Tibial artery (tissue), 4 donors: ENCODE results near the gene HNRNPA0.

Source experiments
- DNase-seq, 2 donors: peaks; one replicate each; pipeline ENCODE4 v3.0.0-alpha.2; 2019
- H3K27ac ChIP-seq, 2 donors: fragments of 200-600 bp; sonication (generic) in 1 of 2; 1 replicate in 1 of 2; 2 replicates in 1 of 2; pipeline ENCODE4 v1.5.1; 2018 to 2019; ENCODE audit warnings: mild to moderate bottlenecking in 1 of 2
- H3K27me3 ChIP-seq, 2 donors: fragments of 200-600 bp; sonication (generic) in 1 of 2; one replicate each; pipeline versions ENCODE4 v1.5.1 to v1.6.0; 2016 to 2019
- H3K36me3 ChIP-seq, 3 donors: fragments of 200-600 bp; sonication (generic) in 2 of 3; one replicate each; pipeline ENCODE4 v1.5.1; 2016 to 2019; ENCODE audit warnings: mild to moderate bottlenecking in 2 of 3
- H3K4me1 ChIP-seq, 4 donors: fragments of 200-600 bp; sonication (generic) in 2 of 4; 1 replicate in 3 of 4; 2 replicates in 1 of 4; pipeline ENCODE4 v1.5.1; 2016 to 2019
- H3K4me3 ChIP-seq, 2 donors: fragments of 200-600 bp; sonication (generic) in 1 of 2; 1 replicate in 1 of 2; 2 replicates in 1 of 2; pipeline ENCODE4 v1.5.1; 2018 to 2019; ENCODE audit warnings: mild to moderate bottlenecking in 2 of 2
- H3K9me3 ChIP-seq, 3 donors: fragments of 200-600 bp; sonication (generic) in 1 of 3; one replicate each; pipeline ENCODE4 v1.5.1; 2016 to 2019
- CTCF ChIP-seq, 2 experiments: fragments of 200-600 bp in 1 of 2; fragments of 450-650 bp in 1 of 2; IDR thresholded peaks; one replicate each; pipeline ENCODE4 v1.5.1; 2017 to 2019; ENCODE audit warnings: antibody characterized with exemption in 2 of 2, mild to moderate bottlenecking in 1 of 2, moderate library complexity in 1 of 2
- intact Hi-C: fragments of 100-400 bp; cut with DNase I; formaldehyde crosslinking; loops from one replicate; pipeline ENCODE4 v1.15.0; 2023; ENCODE audit warnings: low total_unique reads

Gene HNRNPA0

DNA sequence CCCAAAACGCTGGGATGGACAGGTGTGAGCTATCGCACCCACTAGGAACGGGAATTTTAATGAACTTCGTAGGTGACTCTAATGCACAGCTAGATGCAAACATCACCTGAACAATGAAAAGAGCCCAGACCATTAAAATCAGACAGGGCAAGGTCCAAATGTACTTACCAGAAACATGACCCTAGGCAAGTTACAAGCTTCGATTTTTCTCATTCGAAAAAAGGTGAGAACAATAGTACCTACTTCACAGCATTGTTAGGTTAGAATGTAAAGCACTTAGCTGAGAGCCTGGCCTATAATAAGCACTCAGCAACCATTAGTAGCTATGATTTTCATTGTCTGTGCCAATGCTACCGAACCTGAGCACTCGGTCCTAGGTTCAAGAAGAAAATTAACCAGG lies 12.4 kb downstream of the HNRNPA0 start:
- H3K36me3 ChIP-seq: no peaks in the 10 kb centered on the region
- H3K27me3 ChIP-seq: no peaks in the 10 kb centered on the region
- H3K4me3 ChIP-seq: no peak overlapping the region
- DNase-seq: no peak
- intact Hi-C loops: loop anchor here (2.0 to 5.0 kb wide), 2 partner anchors 83 to 114 kb away; no protein-coding TSS in a partner anchor
- no peak overlapping the region for H3K27ac ChIP-seq
- no peaks in the 10 kb centered on the region for H3K4me1 ChIP-seq
- H3K9me3 ChIP-seq: no peaks in the 10 kb centered on the region
- TF ChIP-seq CTCF (IDR thresholded peaks at IDR 0.05): no peak

DNA sequence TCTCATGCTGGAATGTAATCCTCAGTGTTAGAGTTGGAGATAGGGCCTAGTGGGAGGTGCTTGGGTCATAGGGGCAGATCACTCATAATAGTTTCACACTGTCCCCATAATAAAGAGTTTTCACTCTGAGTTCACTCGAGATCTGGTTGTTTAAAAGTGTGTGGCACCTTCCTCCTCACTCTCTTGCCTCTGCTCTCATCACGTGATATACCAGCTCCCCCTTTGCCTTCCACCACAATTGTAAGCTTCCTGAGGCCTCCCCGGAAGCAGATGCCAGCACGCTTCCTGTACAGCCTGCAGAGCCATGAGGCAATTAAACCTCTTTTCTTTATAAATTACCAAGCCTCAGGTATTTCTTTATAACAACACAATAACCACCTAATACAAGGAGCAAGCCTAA lies 14.4 kb downstream of the HNRNPA0 start:
- no peaks in the 10 kb centered on the region for H3K36me3 ChIP-seq
- no peaks in the 10 kb centered on the region for H3K9me3 ChIP-seq
- DNase-seq: no peak
- H3K4me3 ChIP-seq: no peak overlapping the region
- peaks cover 0 to 11% (median 8%) of the 10 kb centered on the region in 4 donors for H3K4me1 ChIP-seq
- no peaks in the 10 kb centered on the region for H3K27me3 ChIP-seq
- intact Hi-C loops: loop anchor here (5.0 kb wide), 1 partner anchor 112 kb away; no protein-coding TSS in a partner anchor
- no peak for TF ChIP-seq CTCF (IDR thresholded peaks at IDR 0.05)
- no peak overlapping the region for H3K27ac ChIP-seq

DNA sequence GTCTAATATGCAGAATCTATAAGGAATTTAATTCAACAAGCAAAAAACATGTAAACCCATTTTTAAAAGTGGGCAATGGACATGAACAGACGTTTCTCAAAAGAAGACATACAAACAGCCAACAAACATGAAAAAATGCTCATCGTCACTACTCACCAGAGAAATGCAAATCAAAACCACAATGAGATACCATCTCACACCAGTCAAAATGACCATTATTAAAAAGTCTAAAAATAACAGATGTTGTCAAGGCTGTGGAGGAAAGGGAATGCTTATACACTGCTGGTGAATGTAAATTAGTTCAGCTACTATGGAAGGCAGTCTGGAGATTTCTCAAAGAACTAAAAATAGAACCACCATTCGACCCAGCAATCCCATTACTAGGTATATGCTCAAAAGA lies 15.2 kb downstream of the HNRNPA0 start:
- Histone ChIP-seq H3K4me3 (no peak overlapping the region), H3K27me3 (no peaks in the 10 kb centered on the region), H3K4me1 (peaks cover 0 to 17% (median 12%) of the 10 kb centered on the region in 4 donors), H3K9me3 (no peaks in the 10 kb centered on the region), H3K36me3 (no peaks in the 10 kb centered on the region), H3K27ac (no peak overlapping the region)
- TF ChIP-seq CTCF (IDR thresholded peaks at IDR 0.05): no peak
- intact Hi-C loops: no loop called here
- no peak for DNase-seq

GRCh38 chr5:137737349-137738131 lies 16.6 kb downstream of the HNRNPA0 start:
- Histone ChIP-seq H3K27me3 (no peaks in the 10 kb centered on the region), H3K4me3 (no peak overlapping the region), H3K4me1 (peaks cover 0 to 17% (median 12%) of the 10 kb centered on the region in 4 donors), H3K36me3 (no peaks in the 10 kb centered on the region), H3K27ac (no peak overlapping the region), H3K9me3 (no peaks in the 10 kb centered on the region)
- DNase-seq: peak in 1 of 2 donors; percentile 32
- no peak for TF ChIP-seq CTCF (IDR thresholded peaks at IDR 0.05)
- intact Hi-C loops: no loop called here

DNA sequence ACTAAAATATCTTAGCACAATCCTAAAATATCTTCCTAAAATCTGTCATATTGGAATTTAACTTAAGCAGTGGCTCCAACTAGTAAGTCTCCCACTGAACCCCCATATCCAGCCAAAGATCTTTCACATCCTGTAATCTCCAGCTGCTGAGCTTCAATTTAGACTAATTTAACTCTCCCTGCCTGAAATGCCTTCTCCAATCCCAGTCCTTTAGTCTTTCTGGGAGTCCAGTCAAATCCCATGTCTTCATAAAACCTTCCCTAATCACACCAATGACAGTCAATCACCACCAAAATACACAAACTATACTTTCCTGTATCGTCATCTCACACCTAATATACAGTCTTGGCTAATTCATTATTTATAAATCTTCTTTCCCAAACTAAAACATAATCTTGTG lies 17.7 kb downstream of the HNRNPA0 start:
- Histone ChIP-seq H3K4me1 (peaks cover 0 to 17% (median 12%) of the 10 kb centered on the region in 4 donors), H3K36me3 (no peaks in the 10 kb centered on the region), H3K27ac (peak overlapping the region; percentile 51), H3K27me3 (no peaks in the 10 kb centered on the region), H3K4me3 (no peak overlapping the region), H3K9me3 (no peaks in the 10 kb centered on the region)
- TF ChIP-seq CTCF (IDR thresholded peaks at IDR 0.05): no peak
- intact Hi-C loops: no loop called here
- no peak for DNase-seq
